Keratinocyte (primary cell): ENCODE measurements around the gene RFX2. TPM values are rescaled to one million over a fixed set of nuclear protein-coding genes. Genes with fewer than 3 reads are reported as not detected.

ENCODE experiments used
- DNase-seq: peaks from one replicate; pipeline ENCODE4 v3.0.0-alpha.2; 2011; ENCODE audit warnings: low read depth, missing footprints, low spot score
- FAIRE-seq: peaks from 2 replicates; lab custom pipeline; 2011; peaks lifted over from hg19 to GRCh38; lab: Jason Lieb, UNC
- H2AFZ ChIP-seq: 2 replicates; pipeline ENCODE4 v1.6.0; 2012; ENCODE audit warnings: low read length, control low read depth, inconsistent platforms; ENCODE audit not compliant: control insufficient read depth
- H3K27ac ChIP-seq: 2 replicates; pipeline ENCODE4 v1.5.1; 2011; ENCODE audit warnings: low read length; ENCODE audit not compliant: control insufficient read depth, insufficient read depth
- H3K27me3 ChIP-seq: 3 replicates; pipeline ENCODE4 v1.6.0; 2011; ENCODE audit warnings: low read length; ENCODE audit not compliant: control insufficient read depth, insufficient read depth; ENCODE audit errors: extremely low read depth
- H3K36me3 ChIP-seq, 2 experiments: 2 replicates in 1 of 2; 3 replicates in 1 of 2; pipeline ENCODE4 v1.5.1; 2011; ENCODE audit warnings: low read length in 2 of 2, mild to moderate bottlenecking in 1 of 2; ENCODE audit not compliant: control insufficient read depth in 2 of 2, insufficient read depth in 2 of 2; ENCODE audit errors: extremely low read depth in 1 of 2
- H3K4me1 ChIP-seq: 3 replicates; pipeline ENCODE4 v1.5.1; 2011; ENCODE audit warnings: low read length; ENCODE audit not compliant: control insufficient read depth, insufficient read depth; ENCODE audit errors: extremely low read depth
- H3K4me2 ChIP-seq: 3 replicates; pipeline ENCODE4 v1.6.0; 2011; ENCODE audit warnings: low read depth, low read length; ENCODE audit not compliant: control insufficient read depth, insufficient read depth; ENCODE audit errors: extremely low read depth
- H3K4me3 ChIP-seq, 3 experiments: fragments of 200-600 bp in 1 of 3; sonication (generic) in 1 of 3; 2 replicates in 2 of 3; 3 replicates in 1 of 3; pipeline ENCODE4 v1.5.1; 2011 to 2016; ENCODE audit warnings: low read length in 3 of 3, mild to moderate bottlenecking in 3 of 3, control low read depth in 2 of 3, inconsistent platforms in 1 of 3, low read depth in 1 of 3, mixed read lengths in 1 of 3, mixed run types in 1 of 3, moderate library complexity in 1 of 3; ENCODE audit not compliant: control insufficient read depth in 2 of 3, insufficient read depth in 2 of 3; ENCODE audit errors: extremely low read depth in 1 of 3
- H3K79me2 ChIP-seq: 2 replicates; pipeline ENCODE4 v1.6.0; 2012; ENCODE audit warnings: low read length; ENCODE audit not compliant: control insufficient read depth, insufficient read depth
- H3K9ac ChIP-seq: 3 replicates; pipeline ENCODE4 v1.6.0; 2011; ENCODE audit warnings: low read length; ENCODE audit not compliant: control insufficient read depth, insufficient read depth; ENCODE audit errors: extremely low read depth
- H3K9me1 ChIP-seq: 3 replicates; pipeline ENCODE4 v1.6.0; 2011; ENCODE audit warnings: low read length; ENCODE audit not compliant: control insufficient read depth, insufficient read depth; ENCODE audit errors: extremely low read depth
- H3K9me3 ChIP-seq: 2 replicates; pipeline ENCODE4 v1.5.1; 2012; ENCODE audit warnings: low read depth, low read length; ENCODE audit not compliant: control insufficient read depth
- H4K20me1 ChIP-seq: 3 replicates; pipeline ENCODE4 v1.6.0; 2011; ENCODE audit warnings: low read length; ENCODE audit not compliant: control insufficient read depth, insufficient read depth; ENCODE audit errors: extremely low read depth
- CTCF ChIP-seq, 3 experiments: IDR thresholded peaks in 1 of 3; conservative IDR thresholded peaks in 1 of 3; optimal IDR thresholded peaks in 1 of 3; 2 replicates in 2 of 3; 3 replicates in 1 of 3; pipeline versions ENCODE3 to v1.5.1; 2011; ENCODE audit warnings: low read length in 3 of 3, mild to moderate bottlenecking in 3 of 3, moderate library complexity in 2 of 3, control low read depth in 1 of 3, inconsistent platforms in 1 of 3; ENCODE audit not compliant: insufficient read depth in 2 of 3; ENCODE audit errors: extremely low read depth in 1 of 3
- EZH2 ChIP-seq: IDR thresholded peaks from one replicate; pipeline ENCODE4 v1.6.1; 2012; ENCODE audit warnings: inconsistent platforms, mild to moderate bottlenecking, low read length, moderate library complexity
- dilution Hi-C: fragments of 300-500 bp; cut with MboI; formaldehyde crosslinking; loops from one replicate; pipeline ENCODE4 v1.7.0; 2020; ENCODE audit warnings: low sequenced_read_pairs; ENCODE audit not compliant: extremely low pct_ligation_motif_present
- polyA plus RNA-seq, 5 experiments: library from polyadenylated mRNA; depleted of rRNA in 3 of 5; stranded (reverse) in 3 of 5; stranded (forward) in 1 of 5; unstranded in 1 of 5; fragments of >200 nt; gene quantifications; 1 replicate in 1 of 5; 2 replicates in 3 of 5; 3 replicates in 1 of 5; pipeline versions ENCODE4 v1.2.1 to v1.2.3, GENCODE V29; 2011 to 2012; ENCODE audit warnings: missing spikeins in 2 of 5, low read depth in 1 of 5, low replicate concordance in 1 of 5

The RFX2 gene
- polyA plus RNA-seq, 1 donor (not counting 4 experiments of a cell fraction or from before 2014, with no cell fraction given): 5.8 TPM

- Histone ChIP-seq H3K79me2 (peaks cover 39% of the 10 kb centered on the region), H3K27me3 (no peaks in the 10 kb centered on the region), H3K4me1 (peaks cover 62% of the 10 kb centered on the region), H2AFZ (no peak overlapping the region), H3K36me3 (no peaks in the 10 kb centered on the region), H3K27ac (peak overlapping the region; percentile 96), H3K9ac (no peak overlapping the region), H3K9me1 (no peaks in the 10 kb centered on the region), H3K9me3 (no peaks in the 10 kb centered on the region), H4K20me1 (no peaks in the 10 kb centered on the region), H3K4me2 (no peak overlapping the region), H3K4me3 (no peak overlapping the region)
- DNase-seq (no peak), FAIRE-seq (no peak)
- TF ChIP-seq CTCF (optimal IDR thresholded peaks at IDR 0.05 in 1 of 3, IDR thresholded peaks at IDR 0.05 in 1 of 3, conservative IDR thresholded peaks at IDR 0.05 in 1 of 3; ENCODE audit: extremely low read depth in 1 of 3, insufficient read depth in 2 of 3, low read length in 3 of 3): no peak
- TF ChIP-seq EZH2: no peak
- dilution Hi-C loops: no loop called here
Observed at GRCh38 chr19:6090634-6091033, 19.7 kb downstream of the RFX2 start.

GRCh38 chr19:6088602-6089049, 21.7 kb downstream of the RFX2 start:
- H3K27ac ChIP-seq: peak overlapping the region; percentile 55
- H3K4me2 ChIP-seq: peak overlapping the region; percentile 55
- H3K4me3 ChIP-seq: no peak overlapping the region
- peaks cover 60% of the 10 kb centered on the region for H3K4me1 ChIP-seq
- H2AFZ ChIP-seq: no peak overlapping the region
- H3K36me3 ChIP-seq: no peaks in the 10 kb centered on the region
- dilution Hi-C loops: no loop called here
- no peaks in the 10 kb centered on the region for H3K9me3 ChIP-seq
- FAIRE-seq: no peak
- no peaks in the 10 kb centered on the region for H3K27me3 ChIP-seq
- peaks cover 38% of the 10 kb centered on the region for H3K79me2 ChIP-seq
- TF ChIP-seq EZH2: no peak
- TF ChIP-seq CTCF (optimal IDR thresholded peaks at IDR 0.05 in 1 of 3, IDR thresholded peaks at IDR 0.05 in 1 of 3, conservative IDR thresholded peaks at IDR 0.05 in 1 of 3; ENCODE audit: extremely low read depth in 1 of 3, insufficient read depth in 2 of 3, low read length in 3 of 3): no peak
- H4K20me1 ChIP-seq: no peaks in the 10 kb centered on the region
- H3K9me1 ChIP-seq: no peaks in the 10 kb centered on the region
- peak overlapping the region; percentile 45 for H3K9ac ChIP-seq
- no peak for DNase-seq
